NK-92 (cell line): Measurements from ENCODE around the gene SIK2.
A peak's percentile ranks its signal among the peaks of the same experiment; 100 is the strongest.
"Not testable (repeated sequence)": the region's sequence is repeated elsewhere in the genome, so short reads cannot be mapped to it uniquely, and the experiment has no call there.

ENCODE experiments used
- DNase-seq: peaks from one replicate; lab custom pipeline; 2025; ENCODE audit not compliant: unreplicated experiment; lab: John Stamatoyannopoulos, UW

Gene SIK2

GRCh38 chr11:111748035-111748804, 146.0 kb downstream of the SIK2 start:
- no peak for DNase-seq

DNA sequence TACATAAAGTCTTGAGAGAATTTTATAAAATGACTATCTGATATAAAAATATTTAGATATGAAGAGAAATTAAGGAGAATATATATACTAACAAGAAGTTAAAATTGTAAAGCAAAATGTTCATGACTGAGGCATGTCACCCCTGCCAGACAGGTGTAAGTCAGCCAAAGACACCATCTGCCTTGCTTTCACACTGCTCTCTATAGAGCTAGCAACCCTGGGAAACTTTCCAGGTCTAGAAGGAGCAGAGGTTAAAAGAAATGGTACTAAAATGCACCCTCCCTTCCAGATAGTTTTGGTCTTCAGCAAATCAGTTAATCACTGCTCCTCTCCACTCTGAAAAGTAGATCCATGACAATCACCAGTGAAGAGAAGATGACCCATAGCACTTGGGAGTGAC, 147.4 kb downstream of the SIK2 start:
- DNase-seq = no peak

DNA sequence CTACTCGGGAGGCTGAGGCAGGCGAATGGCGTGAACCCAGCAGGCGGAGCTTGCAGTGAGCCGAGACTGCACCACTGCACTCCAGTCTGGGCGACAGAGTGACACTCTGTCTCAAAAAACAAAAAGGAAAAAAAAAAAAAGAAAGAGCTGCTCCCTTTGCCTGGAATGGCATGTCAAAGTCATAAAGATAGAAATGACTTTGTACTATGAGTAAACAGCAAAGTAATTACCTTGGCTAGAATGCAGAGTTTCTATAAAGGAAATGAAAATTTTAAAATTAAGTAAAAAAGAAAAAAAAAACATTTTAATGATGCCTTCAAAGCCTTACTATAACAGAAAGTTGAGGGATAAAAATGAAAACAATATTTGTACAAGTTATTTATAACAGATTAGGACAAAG, 153.8 kb downstream of the SIK2 start:
- no peak for DNase-seq

- no peak for DNase-seq
These were observed 157.1 kb downstream of the SIK2 start for GRCh38 chr11:111759376-111759775.

DNA sequence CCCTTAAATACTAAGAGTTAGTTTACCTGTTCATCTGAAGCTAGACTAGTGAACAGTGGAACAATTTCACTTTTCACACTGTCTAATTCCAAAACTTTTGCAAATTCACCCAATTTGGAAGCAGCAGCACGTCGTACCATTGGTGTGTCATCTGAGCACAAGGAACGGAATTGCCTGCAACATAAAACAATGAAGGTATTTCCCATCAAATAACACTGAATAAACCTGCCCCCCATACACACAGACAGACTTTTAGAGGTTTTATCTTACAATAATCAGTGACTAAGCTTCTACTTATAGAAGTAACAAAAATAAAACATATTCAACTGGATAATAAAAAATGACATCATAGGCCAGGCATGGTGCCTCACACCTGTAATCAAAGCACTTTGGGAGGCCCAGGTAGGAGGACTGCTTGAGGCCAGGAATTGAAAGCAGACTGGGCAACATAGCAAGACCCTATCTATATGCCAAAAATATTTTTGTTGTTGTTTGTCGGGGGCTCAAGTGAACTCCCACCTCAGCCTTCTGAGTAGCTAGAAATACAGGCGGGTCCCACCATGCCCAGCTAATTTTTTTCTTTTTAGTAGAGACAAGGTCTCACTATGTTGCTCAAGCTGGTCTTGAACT, 157.6 kb downstream of the SIK2 start:
- no peak for DNase-seq

- no peak for DNase-seq
These were observed 158.8 kb downstream of the SIK2 start for GRCh38 chr11:111761036-111761435.

GRCh38 chr11:111762526-111762925, 160.3 kb downstream of the SIK2 start:
- DNase-seq = no peak

- DNase-seq = no peak
These were observed 160.9 kb downstream of the SIK2 start for GRCh38 chr11:111762981-111763643.

DNA sequence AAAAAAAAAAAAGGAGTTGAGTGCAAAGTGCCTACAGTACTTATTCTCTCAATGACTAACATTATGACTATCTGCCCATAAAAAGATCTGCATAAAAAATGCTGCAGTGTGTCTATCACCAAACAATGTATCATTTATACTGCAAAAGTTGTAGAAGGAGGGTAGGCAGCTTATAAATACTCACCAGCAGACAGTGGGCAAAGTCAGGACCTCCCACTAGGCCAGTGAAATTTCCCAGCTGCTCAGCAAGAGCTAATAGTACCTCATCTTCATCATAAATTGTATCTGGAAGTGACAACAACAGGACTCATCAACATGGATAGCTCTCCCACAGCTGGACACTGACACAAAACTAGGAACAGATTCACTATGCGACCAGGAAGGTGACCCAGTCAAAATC, 162.4 kb downstream of the SIK2 start:
- no peak for DNase-seq

- DNase-seq = no peak
These were observed 163.2 kb downstream of the SIK2 start for GRCh38 chr11:111765320-111765983.

DNA sequence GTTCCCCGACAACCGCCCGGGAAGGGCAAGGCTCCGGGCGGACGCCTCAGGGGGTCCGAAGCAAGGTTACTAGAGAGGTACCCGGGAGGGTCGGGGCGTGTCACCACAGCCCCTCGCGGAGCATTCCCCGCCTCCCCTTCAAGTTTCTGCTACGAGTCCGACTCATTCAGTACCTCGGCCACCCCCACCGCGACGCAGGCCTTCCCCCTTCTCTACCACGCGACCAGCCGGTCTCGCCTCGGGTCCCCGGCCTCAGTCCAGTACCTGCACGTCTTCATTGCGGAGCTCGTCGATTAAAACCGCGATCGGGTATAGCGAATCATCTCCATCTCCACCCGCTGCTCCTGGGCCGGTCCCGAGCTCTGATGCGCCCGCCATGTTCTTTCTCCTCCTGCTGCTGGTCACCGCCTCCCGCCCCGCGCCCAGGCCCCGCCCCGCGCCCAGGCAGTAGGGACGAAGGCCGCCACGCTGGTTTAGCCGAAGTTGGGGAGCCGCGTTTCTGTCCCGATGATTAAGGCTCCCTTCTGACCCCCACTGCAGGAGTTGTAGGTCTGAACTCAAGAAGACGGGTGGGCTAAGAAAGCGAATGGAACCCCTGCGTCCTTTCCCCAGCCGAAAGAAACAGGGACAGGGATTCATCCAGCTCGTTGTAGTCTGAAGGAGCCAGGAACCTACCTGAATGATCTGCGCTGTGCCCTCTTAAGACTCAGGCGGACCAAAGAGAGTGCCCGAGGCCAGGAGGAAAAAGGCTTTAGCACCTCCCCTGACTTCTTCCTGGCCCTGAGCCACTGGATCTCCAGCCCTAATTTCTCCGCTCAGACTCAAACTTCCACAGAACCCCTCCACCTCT, 164.0 kb downstream of the SIK2 start, which contains the start of gene PPP2R1B:
Gene PPP2R1B (minus strand): TSS at position 406 of the 850 bp plus-strand sequence. CDS start 28 bp downstream, at position 378.
- peak; percentile 15 for DNase-seq

DNA sequence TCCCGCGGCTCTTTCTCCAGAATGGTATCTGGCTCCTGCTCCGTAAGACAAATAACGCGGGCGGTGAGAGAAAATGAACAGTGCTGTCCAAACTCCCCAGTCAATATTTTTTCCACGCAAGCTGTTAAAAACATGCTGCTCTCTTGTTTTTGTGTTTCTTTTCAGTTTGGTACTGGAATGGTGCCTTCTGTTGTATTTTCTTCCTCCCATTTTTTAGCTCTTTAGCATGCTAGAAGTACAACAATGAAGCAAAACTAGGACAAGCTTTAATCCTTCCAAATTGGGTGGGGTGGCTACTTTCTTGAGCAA, 164.5 kb downstream of the SIK2 start:
- DNase-seq = no peak

DNA sequence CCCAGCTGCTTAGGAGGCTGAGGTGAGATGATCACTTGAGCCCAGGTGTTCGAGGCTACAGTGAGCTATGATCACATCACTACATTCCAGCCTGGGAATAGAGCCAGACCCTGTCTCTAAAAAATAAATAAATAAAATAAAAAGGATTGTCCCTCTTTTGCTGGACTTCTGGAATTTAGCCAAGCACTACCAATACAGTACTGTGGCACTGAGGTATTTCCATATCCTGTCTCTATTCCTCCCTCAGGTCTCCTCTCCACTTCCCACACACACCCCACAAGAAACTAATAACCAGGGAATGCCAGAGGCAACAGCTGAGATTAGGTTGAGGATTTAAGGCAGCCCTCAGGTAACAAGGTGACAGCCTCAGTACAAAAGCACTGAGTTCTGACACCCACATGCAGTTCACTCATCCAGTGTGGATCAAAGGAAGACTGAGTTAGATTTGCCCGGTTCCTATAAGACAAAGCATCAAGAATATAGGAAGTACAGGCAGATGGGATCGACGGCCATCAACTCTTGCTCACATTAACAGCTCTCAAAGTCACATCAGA, 168.4 kb downstream of the SIK2 start:
- no peak for DNase-seq

- not testable (repeated sequence) for DNase-seq
These were observed 169.0 kb downstream of the SIK2 start for GRCh38 chr11:111771205-111771604.

DNA sequence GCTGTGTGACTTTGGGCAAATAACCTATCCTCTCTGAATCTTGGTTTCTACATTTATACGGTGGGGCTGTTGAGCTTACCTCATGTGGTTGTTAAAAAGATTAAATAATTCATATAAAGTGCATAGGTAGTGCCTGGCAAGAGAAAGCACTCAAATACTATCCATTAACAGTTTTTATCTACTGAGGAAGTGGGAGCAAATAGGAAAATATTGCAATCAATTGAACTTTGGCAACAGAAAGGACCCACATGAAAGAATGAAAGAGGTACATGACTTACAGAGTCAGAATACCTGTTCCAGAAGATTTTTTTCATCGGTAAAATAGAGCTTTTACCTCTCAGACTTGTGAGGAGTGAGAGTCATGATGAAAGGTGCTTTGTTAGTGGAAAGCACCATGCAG, 170.3 kb downstream of the SIK2 start:
- no peak for DNase-seq

DNA sequence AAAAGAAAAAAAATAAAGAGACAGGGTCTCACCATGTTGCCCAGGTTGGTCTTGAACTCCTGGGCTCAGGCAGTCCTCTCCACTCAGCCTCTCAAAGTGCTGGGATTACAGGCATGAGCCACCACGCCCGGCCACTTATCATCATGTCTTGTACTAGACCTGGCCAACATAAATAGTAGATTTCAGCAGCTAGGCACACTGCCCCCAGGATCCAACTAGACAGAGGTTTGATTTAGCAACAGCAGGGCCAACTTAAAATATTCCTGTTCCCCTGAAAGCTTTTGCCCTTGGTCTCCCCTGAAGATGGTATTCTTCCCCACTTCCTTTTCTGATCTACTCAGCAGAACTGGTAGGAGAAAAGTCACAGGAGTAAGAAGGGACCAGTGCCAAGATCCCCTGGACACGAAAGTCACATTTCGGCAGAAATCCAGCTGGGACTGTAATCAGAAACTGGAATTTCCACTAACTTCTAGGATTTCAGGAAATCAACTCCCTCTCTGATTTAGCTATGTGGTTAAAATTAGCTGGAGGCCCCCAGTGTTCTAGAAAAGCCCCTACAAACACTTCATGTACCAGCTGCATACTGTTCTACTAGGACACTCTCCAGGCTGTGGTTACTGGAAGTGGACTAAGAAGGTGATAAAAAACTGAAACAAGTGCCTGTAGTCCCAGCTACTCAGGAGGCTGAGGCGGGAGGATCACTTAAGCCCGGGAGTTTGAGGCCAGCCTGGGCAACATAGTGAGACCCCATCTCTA, 172.9 kb downstream of the SIK2 start:
- no peak for DNase-seq

GRCh38 chr11:111776398-111777093, 174.3 kb downstream of the SIK2 start:
- DNase-seq = no peak

GRCh38 chr11:111777094-111778046, 175.1 kb downstream of the SIK2 start:
- no peak for DNase-seq
